Measurements from ENCODE around the gene APPL2. TPM values are rescaled to one million over a fixed set of nuclear protein-coding genes. Genes with fewer than 3 reads are reported as not detected.
A peak's percentile ranks its signal among the peaks of the same experiment; 100 is the strongest.

The APPL2 gene
- polyA plus RNA-seq, 6 donors from 2014 or later = 13.2 to 18.0 (median 14.7) TPM

GRCh38 chr12:105226219-105226618 lies 9.8 kb downstream of the APPL2 start:
- H3K27me3 Mint-ChIP-seq = no peaks in the 10 kb centered on the region
- peak overlapping the region in 5 of 8 donors; percentile 24 to 70 (median 39) for H3K4me3 Mint-ChIP-seq
- peaks cover 17 to 22% (median 21%) of the 10 kb centered on the region in 3 donors for H3K4me1 Mint-ChIP-seq
- peak overlapping the region in 2 of 6 donors; percentile 20 to 32 for H3K27ac Mint-ChIP-seq
- DNase-seq (no peak), ATAC-seq (ENCODE audit: low read depth in 2 of 2) (peak; percentile 64 to 78)
- no peaks in the 10 kb centered on the region for H3K9me3 Mint-ChIP-seq
- H3K36me3 Mint-ChIP-seq = peaks cover 33 to 37% of the 10 kb centered on the region in 2 donors

GRCh38 chr12:105225505-105226015 lies 10.4 kb downstream of the APPL2 start:
- H3K9me3 Mint-ChIP-seq = no peaks in the 10 kb centered on the region
- peaks cover 17 to 21% (median 17%) of the 10 kb centered on the region in 3 donors for H3K4me1 Mint-ChIP-seq
- peak overlapping the region in 2 of 6 donors; percentile 47 to 75 for H3K27ac Mint-ChIP-seq
- no peak for DNase-seq
- H3K27me3 Mint-ChIP-seq = no peaks in the 10 kb centered on the region
- peak overlapping the region in 1 of 8 donors; percentile 39 for H3K4me3 Mint-ChIP-seq
- H3K36me3 Mint-ChIP-seq = peaks cover 33 to 37% of the 10 kb centered on the region in 2 donors
- ATAC-seq (ENCODE audit: low read depth in 2 of 2) = peak in 1 of 2 donors; percentile 32

GRCh38 chr12:105224399-105224798 lies 11.6 kb downstream of the APPL2 start:
- Mint-ChIP-seq H3K4me3 (no peak overlapping the region), H3K9me3 (no peaks in the 10 kb centered on the region), H3K27ac (no peak overlapping the region), H3K27me3 (no peaks in the 10 kb centered on the region), H3K36me3 (peaks cover 33 to 37% of the 10 kb centered on the region in 2 donors), H3K4me1 (peaks cover 17 to 21% (median 17%) of the 10 kb centered on the region in 3 donors)
- DNase-seq = no peak
- no peak for ATAC-seq (ENCODE audit: low read depth in 2 of 2)

- H3K27me3 Mint-ChIP-seq = no peaks in the 10 kb centered on the region
- peaks cover 17 to 21% (median 17%) of the 10 kb centered on the region in 3 donors for H3K4me1 Mint-ChIP-seq
- H3K4me3 Mint-ChIP-seq = no peak overlapping the region
- ATAC-seq (ENCODE audit: low read depth in 2 of 2) (no peak), DNase-seq (no peak)
- peaks cover 30 to 34% of the 10 kb centered on the region in 2 donors for H3K36me3 Mint-ChIP-seq
- no peak overlapping the region for H3K27ac Mint-ChIP-seq
- no peaks in the 10 kb centered on the region for H3K9me3 Mint-ChIP-seq
These were observed 12.1 kb downstream of the APPL2 start for GRCh38 chr12:105223884-105224283.

- H3K9me3 Mint-ChIP-seq = no peaks in the 10 kb centered on the region
- no peak for DNase-seq
- no peaks in the 10 kb centered on the region for H3K27me3 Mint-ChIP-seq
- H3K4me3 Mint-ChIP-seq = no peak overlapping the region
- H3K27ac Mint-ChIP-seq = peak overlapping the region in 1 of 6 donors; percentile 7
- H3K4me1 Mint-ChIP-seq = peaks cover 17 to 21% (median 17%) of the 10 kb centered on the region in 3 donors
- peaks cover 25 to 32% of the 10 kb centered on the region in 2 donors for H3K36me3 Mint-ChIP-seq
- ATAC-seq (ENCODE audit: low read depth in 2 of 2) = no peak
These were observed 12.6 kb downstream of the APPL2 start for GRCh38 chr12:105223352-105223845.

GRCh38 chr12:105222726-105223351 lies 13.1 kb downstream of the APPL2 start:
- peak overlapping the region in 3 of 6 donors; percentile 7 to 69 (median 32) for H3K27ac Mint-ChIP-seq
- H3K9me3 Mint-ChIP-seq = no peaks in the 10 kb centered on the region
- ATAC-seq (ENCODE audit: low read depth in 2 of 2) (no peak), DNase-seq (no peak)
- no peaks in the 10 kb centered on the region for H3K27me3 Mint-ChIP-seq
- peak overlapping the region in 1 of 8 donors; percentile 13 for H3K4me3 Mint-ChIP-seq
- H3K36me3 Mint-ChIP-seq = peaks cover 22 to 28% of the 10 kb centered on the region in 2 donors
- peaks cover 17 to 21% (median 17%) of the 10 kb centered on the region in 3 donors for H3K4me1 Mint-ChIP-seq

GRCh38 chr12:105222284-105222655 lies 13.7 kb downstream of the APPL2 start:
- H3K27me3 Mint-ChIP-seq = no peaks in the 10 kb centered on the region
- H3K36me3 Mint-ChIP-seq = peaks cover 21 to 26% of the 10 kb centered on the region in 2 donors
- no peak overlapping the region for H3K4me3 Mint-ChIP-seq
- ATAC-seq (ENCODE audit: low read depth in 2 of 2) (no peak), DNase-seq (no peak)
- no peak overlapping the region for H3K27ac Mint-ChIP-seq
- H3K9me3 Mint-ChIP-seq = no peaks in the 10 kb centered on the region
- peaks cover 17% of the 10 kb centered on the region in 3 donors for H3K4me1 Mint-ChIP-seq

- ATAC-seq (ENCODE audit: low read depth in 2 of 2) = no peak
- H3K4me1 Mint-ChIP-seq = peaks cover 16 to 17% (median 17%) of the 10 kb centered on the region in 3 donors
These were observed 14.2 kb downstream of the APPL2 start for GRCh38 chr12:105221583-105222283.

GRCh38 chr12:105220929-105221290 lies 15.1 kb downstream of the APPL2 start:
- peaks cover 9 to 14% (median 10%) of the 10 kb centered on the region in 3 donors for H3K4me1 Mint-ChIP-seq
- no peak for DNase-seq
- peaks cover 31 to 37% of the 10 kb centered on the region in 2 donors for H3K36me3 Mint-ChIP-seq
- no peaks in the 10 kb centered on the region for H3K9me3 Mint-ChIP-seq
- peak overlapping the region in 1 of 6 donors; percentile 37 for H3K27ac Mint-ChIP-seq
- H3K27me3 Mint-ChIP-seq = no peaks in the 10 kb centered on the region
- no peak overlapping the region for H3K4me3 Mint-ChIP-seq
- no peak for ATAC-seq (ENCODE audit: low read depth in 2 of 2)

More at GRCh38 chr12:105221583-105222283, 14.2 kb downstream of the APPL2 start:
- Mint-ChIP-seq H3K4me3 (no peak overlapping the region), H3K36me3 (peaks cover 24 to 29% of the 10 kb centered on the region in 2 donors), H3K9me3 (no peaks in the 10 kb centered on the region), H3K27me3 (no peaks in the 10 kb centered on the region), H3K27ac (peak overlapping the region in 1 of 6 donors; percentile 83)
- DNase-seq = no peak

- Mint-ChIP-seq H3K27ac (no peak overlapping the region), H3K4me1 (peaks cover 3 to 14% (median 5%) of the 10 kb centered on the region in 3 donors), H3K27me3 (no peaks in the 10 kb centered on the region), H3K9me3 (no peaks in the 10 kb centered on the region), H3K4me3 (no peak overlapping the region), H3K36me3 (peaks cover 34 to 37% of the 10 kb centered on the region in 2 donors)
- DNase-seq (no peak), ATAC-seq (ENCODE audit: low read depth in 2 of 2) (no peak)
These were observed 15.6 kb downstream of the APPL2 start for GRCh38 chr12:105220150-105220928.

- no peak for DNase-seq
- H3K9me3 Mint-ChIP-seq = no peaks in the 10 kb centered on the region
- peaks cover 39% of the 10 kb centered on the region in 2 donors for H3K36me3 Mint-ChIP-seq
- no peak for ATAC-seq (ENCODE audit: low read depth in 2 of 2)
- H3K4me3 Mint-ChIP-seq = no peak overlapping the region
- H3K27ac Mint-ChIP-seq = no peak overlapping the region
- H3K27me3 Mint-ChIP-seq = no peaks in the 10 kb centered on the region
- H3K4me1 Mint-ChIP-seq = peaks cover 0 to 11% (median 5%) of the 10 kb centered on the region in 3 donors
These were observed 16.5 kb downstream of the APPL2 start for GRCh38 chr12:105219261-105220028.

GRCh38 chr12:105218434-105218833 lies 17.5 kb downstream of the APPL2 start:
- H3K9me3 Mint-ChIP-seq = no peaks in the 10 kb centered on the region
- H3K36me3 Mint-ChIP-seq = peaks cover 42 to 43% of the 10 kb centered on the region in 2 donors
- peaks cover 0 to 11% (median 5%) of the 10 kb centered on the region in 3 donors for H3K4me1 Mint-ChIP-seq
- H3K27ac Mint-ChIP-seq = no peak overlapping the region
- no peaks in the 10 kb centered on the region for H3K27me3 Mint-ChIP-seq
- no peak overlapping the region for H3K4me3 Mint-ChIP-seq
- ATAC-seq (ENCODE audit: low read depth in 2 of 2) = no peak
- no peak for DNase-seq

Data from naive B cell (primary cell).